ENCODE data around the gene PTDSS2.
A peak's percentile ranks its signal among the peaks of the same experiment; 100 is the strongest.
"Not testable (repeated sequence)": the region's sequence is repeated elsewhere in the genome, so short reads cannot be mapped to it uniquely, and the experiment has no call there.

Gene PTDSS2

GRCh38 chr11:507727-508515 lies 57.8 kb downstream of the PTDSS2 start:
- TF ChIP-seq POLR2A (IDR thresholded peaks at IDR 0.05; ENCODE audit: extremely low read depth, insufficient read length), result no peak
- TF ChIP-seq MAX (IDR thresholded peaks at IDR 0.05; ENCODE audit: low read depth, low read length), result no peak
- no peak for TF ChIP-seq MYC (IDR thresholded peaks at IDR 0.05; ENCODE audit: low read depth, low read length)
- TF ChIP-seq CTCF (IDR thresholded peaks at IDR 0.05; ENCODE audit: low read depth, low read length), result no peak
- no peak for DNase-seq (ENCODE audit: low read depth)
- peak overlapping the region; percentile 43 for H3K4me3 ChIP-seq (ENCODE audit: low read depth, low read length)

- no peak overlapping the region for H3K4me3 ChIP-seq (ENCODE audit: low read depth, low read length)
- no peak for TF ChIP-seq CTCF (IDR thresholded peaks at IDR 0.05; ENCODE audit: low read depth, low read length)
- TF ChIP-seq MYC (IDR thresholded peaks at IDR 0.05; ENCODE audit: low read depth, low read length), result no peak
- no peak for TF ChIP-seq POLR2A (IDR thresholded peaks at IDR 0.05; ENCODE audit: extremely low read depth, insufficient read length)
- no peak for TF ChIP-seq MAX (IDR thresholded peaks at IDR 0.05; ENCODE audit: low read depth, low read length)
- DNase-seq (ENCODE audit: low read depth), result no peak
Measured at GRCh38 chr11:508956-509355, 58.9 kb downstream of the PTDSS2 start.

- H3K4me3 ChIP-seq (ENCODE audit: low read depth, low read length), result no peak overlapping the region
- no peak for TF ChIP-seq MYC (IDR thresholded peaks at IDR 0.05; ENCODE audit: low read depth, low read length)
- no peak for TF ChIP-seq CTCF (IDR thresholded peaks at IDR 0.05; ENCODE audit: low read depth, low read length)
- no peak for TF ChIP-seq POLR2A (IDR thresholded peaks at IDR 0.05; ENCODE audit: extremely low read depth, insufficient read length)
- TF ChIP-seq MAX (IDR thresholded peaks at IDR 0.05; ENCODE audit: low read depth, low read length), result no peak
- DNase-seq (ENCODE audit: low read depth), result no peak
Measured at GRCh38 chr11:512761-513595, 62.9 kb downstream of the PTDSS2 start.

GRCh38 chr11:514606-515005 lies 64.5 kb downstream of the PTDSS2 start:
- no peak overlapping the region for H3K4me3 ChIP-seq (ENCODE audit: low read depth, low read length)
- peak; percentile 19 for DNase-seq (ENCODE audit: low read depth)
- TF ChIP-seq MAX (IDR thresholded peaks at IDR 0.05; ENCODE audit: low read depth, low read length), result no peak

GRCh38 chr11:515131-515530 lies 65.1 kb downstream of the PTDSS2 start:
- H3K4me3 ChIP-seq (ENCODE audit: low read depth, low read length), result no peak overlapping the region
- no peak for TF ChIP-seq MAX (IDR thresholded peaks at IDR 0.05; ENCODE audit: low read depth, low read length)
- no peak for TF ChIP-seq POLR2A (IDR thresholded peaks at IDR 0.05; ENCODE audit: extremely low read depth, insufficient read length)
- TF ChIP-seq CTCF (IDR thresholded peaks at IDR 0.05; ENCODE audit: low read depth, low read length), result no peak
- no peak for TF ChIP-seq MYC (IDR thresholded peaks at IDR 0.05; ENCODE audit: low read depth, low read length)
- DNase-seq (ENCODE audit: low read depth), result no peak

- no peak for TF ChIP-seq MYC (IDR thresholded peaks at IDR 0.05; ENCODE audit: low read depth, low read length)
- no peak for TF ChIP-seq CTCF (IDR thresholded peaks at IDR 0.05; ENCODE audit: low read depth, low read length)
- no peak for TF ChIP-seq MAX (IDR thresholded peaks at IDR 0.05; ENCODE audit: low read depth, low read length)
- no peak for TF ChIP-seq POLR2A (IDR thresholded peaks at IDR 0.05; ENCODE audit: extremely low read depth, insufficient read length)
- no peak for DNase-seq (ENCODE audit: low read depth)
- H3K4me3 ChIP-seq (ENCODE audit: low read depth, low read length), result no peak overlapping the region
Measured at GRCh38 chr11:516400-516799, 66.3 kb downstream of the PTDSS2 start.

GRCh38 chr11:516918-517685 lies 67.0 kb downstream of the PTDSS2 start:
- H3K4me3 ChIP-seq (ENCODE audit: low read depth, low read length); DNase-seq (ENCODE audit: low read depth): not testable (repeated sequence)

Data from NB4 (cell line).